Endothelial cell of umbilical vein (primary cell): Measurements from ENCODE around the gene LMX1A. TPM values are rescaled to one million over a fixed set of nuclear protein-coding genes. Genes with fewer than 3 reads are reported as not detected.

Experiments used
- BruUV-seq: library from RNA; stranded (reverse); fragments of 400-500 nt; replicated peaks from 2 replicates; lab custom pipeline; 2021; lab: Mats Ljungman, UMichigan
- CTCF ChIA-PET: fragments of 300-600, 350-600 bp; sonication (Branson Sonifier 250); formaldehyde crosslinking; loops from one replicate; lab custom pipeline; 2021; ENCODE audit warnings: antibody characterized with exemption, inconsistent platforms; lab: Charles Lee
- POLR2A ChIA-PET: fragments of 300-600, 350-600 bp; sonication (Branson Sonifier 250); formaldehyde crosslinking; loops from one replicate; lab custom pipeline; 2021; ENCODE audit warnings: antibody characterized with exemption, inconsistent platforms; lab: Charles Lee
- DNase-seq: peaks from one replicate; pipeline ENCODE4 v3.0.0-alpha.2; 2011; ENCODE audit warnings: low read depth, low spot score
- FAIRE-seq: peaks from 2 replicates; lab custom pipeline; 2011; peaks lifted over from hg19 to GRCh38; lab: Jason Lieb, UNC
- H2AFZ ChIP-seq: 2 replicates; pipeline ENCODE4 v1.6.0; 2012; ENCODE audit warnings: low read depth, low read length, control low read depth, inconsistent platforms
- H3K27ac ChIP-seq: 2 replicates; pipeline ENCODE4 v1.5.1; 2011; ENCODE audit warnings: low read depth, mild to moderate bottlenecking, control low read depth, low read length, moderate library complexity; ENCODE audit not compliant: insufficient read depth
- H3K27me3 ChIP-seq, 2 experiments: 2 replicates each; pipeline versions ENCODE4 v1.6.0 to v1.6.1; 2011; ENCODE audit warnings: low read length in 2 of 2, mixed read lengths in 1 of 2; ENCODE audit not compliant: control insufficient read depth in 2 of 2, insufficient read depth in 2 of 2
- H3K36me3 ChIP-seq, 2 experiments: 2 replicates in 1 of 2; 3 replicates in 1 of 2; pipeline ENCODE4 v1.5.1; 2011; ENCODE audit warnings: low read length in 2 of 2, mild to moderate bottlenecking in 1 of 2, moderate library complexity in 1 of 2; ENCODE audit not compliant: control insufficient read depth in 2 of 2, insufficient read depth in 2 of 2; ENCODE audit errors: extremely low read depth in 1 of 2
- H3K4me1 ChIP-seq: 3 replicates; pipeline ENCODE4 v1.5.1; 2011; ENCODE audit warnings: mild to moderate bottlenecking, low read length; ENCODE audit not compliant: control insufficient read depth, insufficient read depth; ENCODE audit errors: extremely low read depth
- H3K4me2 ChIP-seq: 2 replicates; pipeline ENCODE4 v1.6.1; 2011; ENCODE audit warnings: low read length, control low read depth, mixed read lengths; ENCODE audit not compliant: insufficient read depth
- H3K4me3 ChIP-seq, 3 experiments: fragments of 200-600 bp in 1 of 3; sonication (generic), shearing (Covaris generic) in 1 of 3; replicated peaks in 1 of 3; 2 replicates each; pipeline ENCODE4 v1.5.1; 2011 to 2016; ENCODE audit warnings: control low read depth in 3 of 3, low read length in 3 of 3, mild to moderate bottlenecking in 2 of 3, inconsistent platforms in 1 of 3, low read depth in 1 of 3, moderate library complexity in 1 of 3; ENCODE audit not compliant: insufficient read depth in 1 of 3
- H3K79me2 ChIP-seq: 2 replicates; pipeline ENCODE4 v1.6.0; 2012; ENCODE audit warnings: low read length, inconsistent platforms; ENCODE audit not compliant: control insufficient read depth, insufficient read depth
- H3K9ac ChIP-seq: replicated peaks from 2 replicates; pipeline ENCODE3; 2011; ENCODE audit warnings: low read length, control low read depth; ENCODE audit not compliant: insufficient read depth; ENCODE audit errors: extremely low read depth
- H3K9me1 ChIP-seq: replicated peaks from 3 replicates; pipeline ENCODE4 v1.6.0; 2011; ENCODE audit warnings: mild to moderate bottlenecking, low read length; ENCODE audit not compliant: control insufficient read depth, insufficient read depth; ENCODE audit errors: extremely low read depth
- H3K9me3 ChIP-seq: replicated peaks from 2 replicates; pipeline ENCODE4 v1.5.1; 2012; ENCODE audit warnings: low read length, inconsistent platforms; ENCODE audit not compliant: control insufficient read depth, insufficient read depth
- H4K20me1 ChIP-seq: replicated peaks from 2 replicates; pipeline ENCODE3; 2011; ENCODE audit warnings: mild to moderate bottlenecking, low read length; ENCODE audit not compliant: control insufficient read depth, insufficient read depth; ENCODE audit errors: extremely low read depth
- CTCF ChIP-seq, 2 donors: IDR thresholded peaks; 1 replicate in 1 of 2; 2 replicates in 1 of 2; pipeline ENCODE4 v1.5.1; 2011; ENCODE audit warnings: low read length in 2 of 2, mild to moderate bottlenecking in 2 of 2, moderate library complexity in 2 of 2, control low read depth in 1 of 2, inconsistent platforms in 1 of 2, low read depth in 1 of 2; ENCODE audit not compliant: insufficient read depth in 1 of 2; ENCODE audit errors: extremely low read depth in 1 of 2
- EZH2 ChIP-seq: IDR thresholded peaks from 2 replicates; pipeline ENCODE4 v1.6.1; 2012; ENCODE audit warnings: borderline replicate concordance, low read depth, mild to moderate bottlenecking, moderate library complexity, low read length, inconsistent platforms; ENCODE audit not compliant: severe bottlenecking
- FOS ChIP-seq: IDR thresholded peaks from 2 replicates; pipeline ENCODE4 v1.6.1; 2011; ENCODE audit warnings: mild to moderate bottlenecking, low read length, moderate library complexity, borderline replicate concordance; ENCODE audit not compliant: insufficient read depth
- GATA2 ChIP-seq: IDR thresholded peaks from 2 replicates; pipeline ENCODE4 v1.7.0; 2011; ENCODE audit warnings: low read depth, mild to moderate bottlenecking, moderate library complexity, mixed read lengths, low read length; ENCODE audit not compliant: insufficient read length, insufficient read depth
- JUN ChIP-seq: IDR thresholded peaks from 2 replicates; pipeline ENCODE4 v1.6.1; 2011; ENCODE audit warnings: borderline replicate concordance, low read depth; ENCODE audit not compliant: insufficient read length, insufficient read depth
- MYC ChIP-seq: IDR thresholded peaks from one replicate; pipeline ENCODE4 v1.6.1; 2011; ENCODE audit warnings: mild to moderate bottlenecking, low read depth, low read length
- POLR2A ChIP-seq: IDR thresholded peaks from 2 replicates; pipeline ENCODE4 v1.6.1; 2012; ENCODE audit warnings: low read depth, mild to moderate bottlenecking, control low read depth, low read length
- POLR2AphosphoS5 ChIP-seq: IDR thresholded peaks from 2 replicates; pipeline ENCODE4 v1.6.1; 2012; ENCODE audit warnings: low read depth, mild to moderate bottlenecking, control low read depth, low read length, moderate library complexity; ENCODE audit not compliant: insufficient read depth
- dilution Hi-C: fragments of 300-500 bp; cut with MboI; formaldehyde crosslinking; loops from one replicate; pipeline ENCODE4 v1.15.0; 2019; ENCODE audit warnings: low sequenced_read_pairs; ENCODE audit not compliant: extremely low pct_ligation_motif_present
- intact Hi-C: fragments of 100-400 bp; cut with micrococcal nuclease; formaldehyde crosslinking; loops from one replicate; pipeline ENCODE4 v1.10.0; 2022
- polyA plus RNA-seq, 4 experiments: library from polyadenylated mRNA; depleted of rRNA in 3 of 4; stranded (reverse) in 3 of 4; unstranded in 1 of 4; fragments of >200 nt; gene quantifications; 2 replicates each; pipeline versions ENCODE4 v1.2.1 to v1.2.3, GENCODE V29; 2011 to 2012; ENCODE audit warnings: missing spikeins in 1 of 4
- total RNA-seq: library from RNA; stranded (reverse); gene quantifications from 2 replicates; pipeline ENCODE4 v1.2.3, GENCODE V29; 2021
- TF ChIP-seq, protein P1 (sequence below): IDR thresholded peaks from 2 replicates; pipeline ENCODE4 v1.6.1; 2011; ENCODE audit not compliant: insufficient read depth, insufficient read length

The LMX1A gene
- total and polyA plus RNA-seq, 2 donors (not counting 3 experiments of a cell fraction or from before 2014, with no cell fraction given) = not detected

DNA sequence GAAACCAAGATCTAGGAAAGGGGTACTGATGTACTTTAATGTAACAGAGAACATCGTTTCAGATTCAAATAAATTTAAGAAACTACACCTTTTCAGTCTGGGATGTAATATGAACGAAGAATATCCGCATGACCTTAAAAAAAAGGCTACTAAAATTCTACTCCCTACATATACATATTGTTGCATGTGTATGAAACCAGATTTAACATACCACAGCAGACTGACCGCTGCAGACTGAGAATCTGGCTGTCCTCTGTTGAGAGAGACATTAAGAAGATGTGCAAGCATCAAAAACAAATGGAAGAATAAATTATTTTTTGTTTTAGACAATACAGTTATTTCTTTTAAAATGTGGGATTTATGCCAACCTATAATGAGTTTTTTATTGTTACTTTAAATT, 166.6 kb downstream of the LMX1A start:
- DNase-seq (no peak), FAIRE-seq (no peak)
- dilution Hi-C loops (no loop called here), intact Hi-C loops (no loop called here)
- H3K4me2 ChIP-seq = no peak overlapping the region
- no peak overlapping the region for H3K9ac ChIP-seq
- POLR2A ChIA-PET = no interaction called here
- TF ChIP-seq JUN = no peak
- TF ChIP-seq CTCF (IDR thresholded peaks at IDR 0.05; ENCODE audit: extremely low read depth in 1 of 2, insufficient read depth in 1 of 2, low read depth in 1 of 2, low read length in 2 of 2) = no peak
- TF ChIP-seq, protein P1, sequence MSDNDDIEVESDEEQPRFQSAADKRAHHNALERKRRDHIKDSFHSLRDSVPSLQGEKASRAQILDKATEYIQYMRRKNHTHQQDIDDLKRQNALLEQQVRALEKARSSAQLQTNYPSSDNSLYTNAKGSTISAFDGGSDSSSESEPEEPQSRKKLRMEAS = no peak
- TF ChIP-seq FOS = no peak
- TF ChIP-seq GATA2 = no peak
- no peak for TF ChIP-seq POLR2A
- TF ChIP-seq EZH2 = no peak
- no peak for TF ChIP-seq MYC
- no peak for TF ChIP-seq POLR2AphosphoS5
- no peaks in the 10 kb centered on the region for H3K9me1 ChIP-seq
- H3K4me1 ChIP-seq = no peaks in the 10 kb centered on the region
- H3K27me3 ChIP-seq = no peaks in the 10 kb centered on the region
- no peak overlapping the region for H3K27ac ChIP-seq
- H3K4me3 ChIP-seq = no peak overlapping the region
- no TSS peak for BruUV-seq
- no peaks in the 10 kb centered on the region for H4K20me1 ChIP-seq
- CTCF ChIA-PET = no interaction called here
- no peak overlapping the region for H2AFZ ChIP-seq
- H3K9me3 ChIP-seq = peaks cover 2% of the 10 kb centered on the region
- no peaks in the 10 kb centered on the region for H3K79me2 ChIP-seq
- no peaks in the 10 kb centered on the region for H3K36me3 ChIP-seq
